ENCODE data around the gene SSRP1. TPM values are rescaled to one million over a fixed set of nuclear protein-coding genes. Genes with fewer than 3 reads are reported as not detected.

The SSRP1 gene
- polyA plus RNA-seq, 2 of the 4 experiments (the other 2 are of a cell fraction), result 288 to 357 TPM

DNA sequence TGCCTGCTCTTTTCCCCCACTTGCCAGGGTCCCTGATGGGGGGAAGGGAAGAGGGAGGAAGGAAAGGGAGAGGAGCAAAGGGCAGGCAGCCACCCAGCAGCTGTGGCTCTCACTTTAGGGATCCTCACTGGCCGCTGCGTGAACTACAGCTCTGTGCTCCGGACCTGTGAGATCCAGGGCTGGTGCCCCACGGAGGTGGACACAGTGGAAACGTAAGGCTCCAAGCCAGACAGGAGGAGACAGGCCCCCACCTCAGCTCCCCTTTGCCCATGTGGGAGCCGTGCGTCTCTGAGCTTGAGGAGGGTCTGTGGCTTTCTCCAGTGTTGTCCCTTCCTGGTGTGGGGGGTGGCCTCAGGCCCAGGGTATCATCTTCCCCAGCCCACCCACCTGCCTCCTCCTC, 12.4 kb upstream of the SSRP1 start:
- Histone ChIP-seq H3K27ac (peak overlapping the region; percentile 51 to 73; a peak in 5 of 6 replicates), H3K4me3 (no peak overlapping the region), H3K4me1 (peaks cover 18% of the 10 kb centered on the region), H3K4me2 (no peak overlapping the region), H3K9me3 (peaks cover 15% of the 10 kb centered on the region)
- ChIA-PET CTCF (interaction anchor here (1.1 to 13.0 kb wide), 11 partner anchors 12 to 295 kb away, joined by 3 to 139 read pairs (median 5); partner anchors contain the start of genes RTN4RL2 and TIMM10), POLR2A (no interaction called here)
- no peak for FAIRE-seq
- 71% methylated on average over 6 of the region's 7 CpGs for WGBS (ENCODE audit: missing lambda C conversion rate)
- ATAC-seq, result peak; percentile 41 to 53; a peak in 5 of 6 replicates
- TF ChIP-seq JUNB (IDR thresholded peaks at IDR 0.05), result no peak
- DNase-seq (ENCODE audit: low read depth in 1 of 2, low spot score in 1 of 2), result no peak

DNA sequence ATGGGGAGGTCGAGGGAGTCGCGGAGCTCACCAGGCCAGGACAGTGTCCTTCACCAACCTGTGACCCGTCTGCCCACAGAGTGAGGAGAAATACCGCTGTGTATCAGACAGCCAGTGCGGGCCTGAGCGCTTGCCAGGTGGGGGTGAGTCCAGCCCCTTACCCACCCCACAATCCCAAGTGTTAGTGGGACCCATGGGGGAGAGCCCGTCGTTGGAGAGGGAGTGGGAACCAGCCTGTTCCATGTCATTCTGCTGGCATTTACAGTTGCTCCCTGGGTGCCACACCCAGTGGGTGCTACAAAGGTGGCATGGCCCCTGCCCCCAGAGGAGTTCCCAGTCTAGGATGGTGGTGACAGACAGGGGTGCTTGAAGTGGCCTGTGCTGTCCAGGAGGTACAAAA, 11.6 kb upstream of the SSRP1 start:
- ChIA-PET CTCF (interaction anchor here (1.1 to 13.0 kb wide), 14 partner anchors 10 to 296 kb away, joined by 3 to 139 read pairs (median 8); partner anchors contain the start of genes P2RX3, RTN4RL2, TIMM10 and UBE2L6), POLR2A (no interaction called here)
- FAIRE-seq (no peak), DNase-seq (ENCODE audit: low read depth in 1 of 2, low spot score in 1 of 2) (no peak), ATAC-seq (no peak)
- Histone ChIP-seq H3K4me1 (peaks cover 18% of the 10 kb centered on the region), H3K27ac (peak overlapping the region; percentile 51 to 73; a peak in 5 of 6 replicates), H3K4me3 (no peak overlapping the region), H3K4me2 (no peak overlapping the region), H3K9me3 (peaks cover 15% of the 10 kb centered on the region)
- TF ChIP-seq, protein P1, sequence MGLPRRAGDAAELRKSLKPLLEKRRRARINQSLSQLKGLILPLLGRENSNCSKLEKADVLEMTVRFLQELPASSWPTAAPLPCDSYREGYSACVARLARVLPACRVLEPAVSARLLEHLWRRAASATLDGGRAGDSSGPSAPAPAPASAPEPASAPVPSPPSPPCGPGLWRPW (IDR thresholded peaks at IDR 0.05), result no peak
- TF ChIP-seq JUNB (IDR thresholded peaks at IDR 0.05) (no peak), EP300 (IDR thresholded peaks at IDR 0.05) (no peak), NPAS2 (CRISPR knock-in tag; IDR thresholded peaks at IDR 0.05; ENCODE audit: borderline replicate concordance) (no peak), CBX2 (IDR thresholded peaks at IDR 0.05; ENCODE audit: borderline replicate concordance, low read depth) (no peak), TFCP2L1 (CRISPR knock-in tag; IDR thresholded peaks at IDR 0.05) (no peak), RFX5 (IDR thresholded peaks at IDR 0.05) (no peak), FOSB (CRISPR knock-in tag; IDR thresholded peaks at IDR 0.05) (no peak), TP53 (CRISPR knock-in tag; IDR thresholded peaks at IDR 0.05) (no peak), MAFK (IDR thresholded peaks at IDR 0.05; ENCODE audit: partially characterized antibody) (no peak), ZFP36 (IDR thresholded peaks at IDR 0.05; ENCODE audit: borderline replicate concordance, partially characterized antibody) (no peak), MYC (IDR thresholded peaks at IDR 0.05; ENCODE audit: borderline replicate concordance, low read length) (no peak), JUN (IDR thresholded peaks at IDR 0.05) (no peak), EHMT2 (IDR thresholded peaks at IDR 0.05; ENCODE audit: low read depth) (no peak), ESRRA (IDR thresholded peaks at IDR 0.05; ENCODE audit: borderline replicate concordance, low read length) (no peak), SREBF2 (IDR thresholded peaks at IDR 0.05) (no peak), HDAC2 (IDR thresholded peaks at IDR 0.05) (no peak), CEBPB (IDR thresholded peaks at IDR 0.05) (no peak)
- 79% methylated on average over 9 of the region's 9 CpGs for WGBS (ENCODE audit: missing lambda C conversion rate)

DNA sequence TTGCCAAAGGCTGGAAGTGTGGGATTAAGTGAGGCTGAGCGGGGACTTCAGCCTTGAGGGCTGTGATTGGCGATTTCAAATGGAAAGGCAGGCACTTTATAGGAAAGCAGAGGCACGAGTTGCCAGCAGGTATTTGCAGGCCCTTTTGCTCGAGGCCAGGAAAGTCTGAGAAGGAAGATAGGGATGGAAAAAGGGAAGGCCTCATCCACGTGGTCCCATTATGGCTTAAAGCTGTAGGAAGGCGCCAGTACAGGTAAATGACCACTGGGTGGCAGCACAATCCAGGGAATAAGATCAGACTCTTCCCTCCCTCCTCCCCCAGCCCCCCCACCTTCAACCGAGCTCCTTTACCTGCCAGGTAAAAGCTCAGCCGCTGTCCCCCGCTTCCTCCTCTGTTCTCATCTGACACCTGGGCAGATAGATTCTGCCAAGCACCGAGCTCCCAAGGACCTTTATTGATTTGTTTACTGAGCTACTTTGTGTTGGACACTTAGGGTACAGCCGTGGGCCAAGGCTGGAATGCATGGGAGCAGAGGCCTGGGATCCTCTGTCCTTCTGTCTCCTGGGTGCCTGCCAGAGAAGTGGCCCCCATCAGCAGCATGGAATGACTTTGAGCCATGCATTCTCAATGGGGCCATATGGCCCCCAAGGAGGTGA, 10.0 kb upstream of the SSRP1 start:
- peak overlapping the region; percentile 50 to 75; a peak in 5 of 6 replicates for H3K27ac ChIP-seq
- ChIA-PET POLR2A (interaction anchor here (0.5 to 1.4 kb wide), 4 partner anchors 10 to 179 kb away, joined by 3 to 8 read pairs (median 4); partner anchors contain the start of gene SSRP1), CTCF (interaction anchor here (0.7 to 13.0 kb wide), 30 partner anchors 8 to 311 kb away, joined by 3 to 139 read pairs (median 6); partner anchors contain the start of genes CLP1, P2RX3, RTN4RL2 and SSRP1)
- no peak overlapping the region for H3K4me3 ChIP-seq
- 18% methylated on average over 11 of the region's 11 CpGs for WGBS (ENCODE audit: missing lambda C conversion rate)
- peaks cover 3% of the 10 kb centered on the region for H3K9me3 ChIP-seq
- FAIRE-seq, result no peak
- H3K4me1 ChIP-seq, result peaks cover 18% of the 10 kb centered on the region
- ATAC-seq, result peak; percentile 66 to 78
- no peak overlapping the region for H3K4me2 ChIP-seq
- peak; percentile 81 to 84 for DNase-seq (ENCODE audit: low read depth in 1 of 2, low spot score in 1 of 2)
- TF ChIP-seq, protein P2, sequence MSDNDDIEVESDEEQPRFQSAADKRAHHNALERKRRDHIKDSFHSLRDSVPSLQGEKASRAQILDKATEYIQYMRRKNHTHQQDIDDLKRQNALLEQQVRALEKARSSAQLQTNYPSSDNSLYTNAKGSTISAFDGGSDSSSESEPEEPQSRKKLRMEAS (IDR thresholded peaks at IDR 0.05), result peak; percentile 91
- TF ChIP-seq BHLHE40 (IDR thresholded peaks at IDR 0.05; ENCODE audit: low read depth, low read length) (no peak), POLR2AphosphoS2 (conservative IDR thresholded peaks at IDR 0.05; ENCODE audit: low read length) (no peak), MYC (IDR thresholded peaks at IDR 0.05; ENCODE audit: borderline replicate concordance, low read length) (peak; percentile 70), KDM5A (IDR thresholded peaks at IDR 0.05) (no peak), MAFK (IDR thresholded peaks at IDR 0.05; ENCODE audit: partially characterized antibody) (no peak), NR3C1 (IDR thresholded peaks at IDR 0.05) (no peak), CHD2 (IDR thresholded peaks at IDR 0.05; ENCODE audit: low read length, partially characterized antibody) (no peak), MAZ (IDR thresholded peaks at IDR 0.05; ENCODE audit: borderline replicate concordance, low read depth, low read length) (0 out of 2 replicates have a peak, but pooled peaks have one; percentile 54), RAD21 (conservative IDR thresholded peaks at IDR 0.05 in 1 of 2, IDR thresholded peaks at IDR 0.05 in 1 of 2) (peak; percentile 82 to 97), SMC3 (IDR thresholded peaks at IDR 0.05) (peak; percentile 85)
- TF ChIP-seq, protein P3, sequence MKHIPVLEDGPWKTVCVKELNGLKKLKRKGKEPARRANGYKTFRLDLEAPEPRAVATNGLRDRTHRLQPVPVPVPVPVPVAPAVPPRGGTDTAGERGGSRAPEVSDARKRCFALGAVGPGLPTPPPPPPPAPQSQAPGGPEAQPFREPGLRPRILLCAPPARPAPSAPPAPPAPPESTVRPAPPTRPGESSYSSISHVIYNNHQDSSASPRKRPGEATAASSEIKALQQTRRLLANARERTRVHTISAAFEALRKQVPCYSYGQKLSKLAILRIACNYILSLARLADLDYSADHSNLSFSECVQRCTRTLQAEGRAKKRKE (CRISPR knock-in tag; IDR thresholded peaks at IDR 0.05; ENCODE audit: low read depth), result no peak
- TF ChIP-seq, protein P4, sequence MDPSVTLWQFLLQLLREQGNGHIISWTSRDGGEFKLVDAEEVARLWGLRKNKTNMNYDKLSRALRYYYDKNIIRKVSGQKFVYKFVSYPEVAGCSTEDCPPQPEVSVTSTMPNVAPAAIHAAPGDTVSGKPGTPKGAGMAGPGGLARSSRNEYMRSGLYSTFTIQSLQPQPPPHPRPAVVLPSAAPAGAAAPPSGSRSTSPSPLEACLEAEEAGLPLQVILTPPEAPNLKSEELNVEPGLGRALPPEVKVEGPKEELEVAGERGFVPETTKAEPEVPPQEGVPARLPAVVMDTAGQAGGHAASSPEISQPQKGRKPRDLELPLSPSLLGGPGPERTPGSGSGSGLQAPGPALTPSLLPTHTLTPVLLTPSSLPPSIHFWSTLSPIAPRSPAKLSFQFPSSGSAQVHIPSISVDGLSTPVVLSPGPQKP (IDR thresholded peaks at IDR 0.05; ENCODE audit: low read depth, low read length), result no peak
- TF ChIP-seq, protein P5, sequence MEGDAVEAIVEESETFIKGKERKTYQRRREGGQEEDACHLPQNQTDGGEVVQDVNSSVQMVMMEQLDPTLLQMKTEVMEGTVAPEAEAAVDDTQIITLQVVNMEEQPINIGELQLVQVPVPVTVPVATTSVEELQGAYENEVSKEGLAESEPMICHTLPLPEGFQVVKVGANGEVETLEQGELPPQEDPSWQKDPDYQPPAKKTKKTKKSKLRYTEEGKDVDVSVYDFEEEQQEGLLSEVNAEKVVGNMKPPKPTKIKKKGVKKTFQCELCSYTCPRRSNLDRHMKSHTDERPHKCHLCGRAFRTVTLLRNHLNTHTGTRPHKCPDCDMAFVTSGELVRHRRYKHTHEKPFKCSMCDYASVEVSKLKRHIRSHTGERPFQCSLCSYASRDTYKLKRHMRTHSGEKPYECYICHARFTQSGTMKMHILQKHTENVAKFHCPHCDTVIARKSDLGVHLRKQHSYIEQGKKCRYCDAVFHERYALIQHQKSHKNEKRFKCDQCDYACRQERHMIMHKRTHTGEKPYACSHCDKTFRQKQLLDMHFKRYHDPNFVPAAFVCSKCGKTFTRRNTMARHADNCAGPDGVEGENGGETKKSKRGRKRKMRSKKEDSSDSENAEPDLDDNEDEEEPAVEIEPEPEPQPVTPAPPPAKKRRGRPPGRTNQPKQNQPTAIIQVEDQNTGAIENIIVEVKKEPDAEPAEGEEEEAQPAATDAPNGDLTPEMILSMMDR (IDR thresholded peaks at IDR 0.05), result peak; percentile 91

Data from A549 (cell line).